NCI-H2107 treated with DMSO at 0.1 percent for 48 hours (cell line): ENCODE data around the gene EIF4G2.
A peak's percentile ranks its signal among the peaks of the same experiment; 100 is the strongest.
"Not testable (repeated sequence)": the region's sequence is repeated elsewhere in the genome, so short reads cannot be mapped to it uniquely, and the experiment has no call there.

Source experiments
- DNase-seq: peaks from one replicate; lab custom pipeline; 2025; ENCODE audit not compliant: unreplicated experiment; lab: John Stamatoyannopoulos, UW

Gene EIF4G2

DNA sequence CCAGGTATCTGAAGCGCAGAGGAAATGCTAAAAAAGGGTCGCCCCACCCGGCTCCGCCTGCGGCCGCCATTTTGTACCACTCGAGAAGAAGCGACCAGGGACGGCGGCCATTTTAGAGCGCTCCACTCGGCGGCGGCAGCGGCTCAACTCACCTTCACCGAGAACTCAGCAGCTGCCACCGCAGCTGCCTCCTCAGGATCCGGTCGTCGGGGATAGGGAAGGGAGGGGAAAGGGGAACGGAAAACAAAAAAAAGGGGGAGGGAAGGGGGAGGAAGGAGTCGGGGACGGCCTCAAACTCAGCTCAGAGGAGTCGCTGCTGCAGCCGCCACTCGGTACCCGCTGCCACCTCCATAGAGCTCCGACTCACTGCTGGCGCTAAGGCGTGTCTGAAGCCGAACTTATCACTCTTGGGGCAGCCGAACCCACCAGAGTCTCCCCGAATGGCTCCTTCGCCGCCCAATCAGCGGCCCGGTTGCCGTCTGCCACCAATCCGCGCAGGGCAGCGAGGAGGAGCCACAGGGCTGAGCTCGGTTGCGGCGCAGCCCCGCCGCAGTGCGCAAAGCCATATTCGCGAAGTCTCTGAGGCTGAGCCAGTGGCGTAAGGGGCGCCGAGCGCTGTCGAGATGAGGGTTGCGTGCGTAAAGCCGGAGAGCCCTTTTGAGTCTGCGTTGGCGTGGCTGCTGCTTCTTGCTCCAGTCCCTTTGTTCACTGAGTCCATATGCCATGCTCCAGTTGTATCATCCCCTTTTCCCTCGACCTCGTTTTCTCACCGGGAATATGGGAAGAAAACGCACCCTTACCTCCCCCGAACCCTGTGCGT, at the start of gene EIF4G2:
Gene EIF4G2 (minus strand): TSS at position 374 of the 820 bp plus-strand sequence.
- DNase-seq = peak; percentile 95

DNA sequence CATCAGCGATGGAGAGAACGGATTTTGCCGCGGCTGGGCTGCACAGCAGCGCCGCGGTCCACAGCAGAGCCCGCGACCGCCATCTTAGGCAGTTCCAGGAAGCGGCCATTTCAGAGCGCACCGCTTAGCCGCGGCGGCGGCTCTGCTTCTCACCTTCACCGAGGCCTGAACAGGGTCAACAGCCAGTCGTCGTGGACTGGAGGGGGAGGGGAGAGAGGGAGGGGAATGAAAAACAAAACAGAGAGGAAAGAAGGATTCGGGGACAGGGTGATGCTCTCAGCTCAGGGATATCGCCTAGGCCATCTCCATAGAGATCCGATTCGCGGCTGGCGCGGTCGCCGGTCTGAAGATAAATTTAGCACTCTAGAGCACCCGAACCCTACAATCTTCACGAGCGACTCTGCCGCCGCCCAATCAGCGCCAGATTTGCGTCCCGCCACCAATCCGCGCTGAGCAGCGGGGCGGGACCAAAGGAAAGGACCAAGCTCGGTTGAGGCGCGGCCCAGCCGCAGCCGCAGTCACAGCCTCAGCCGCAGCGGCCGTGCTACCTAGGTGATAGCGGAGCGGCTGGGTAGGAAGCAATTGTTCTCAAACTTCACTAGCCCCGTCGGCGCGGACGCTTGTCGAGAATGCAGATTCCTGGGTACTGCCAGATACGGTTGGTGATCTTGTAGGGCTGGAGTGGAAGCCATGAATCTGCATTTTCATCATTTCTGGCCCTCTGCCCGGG, 49.1 kb upstream of the EIF4G2 start, which contains the start of gene ZBED5:
Gene ZBED5 (minus strand): TSS at position 345 of the 730 bp plus-strand sequence. CDS start 3,108 bp downstream, outside the sequence.
- peak; percentile 93 for DNase-seq

DNA sequence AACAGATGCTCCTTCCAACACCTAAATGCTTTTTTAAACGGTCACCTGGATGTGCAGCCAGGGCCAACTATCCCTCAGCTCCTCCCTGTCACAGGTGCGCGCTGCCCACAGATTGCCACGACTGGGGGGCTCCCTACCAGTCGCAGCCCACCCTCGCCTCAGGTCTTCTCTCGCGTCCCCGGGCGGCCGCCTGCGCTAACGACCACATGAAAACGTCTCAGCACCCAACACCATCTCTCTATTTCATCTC, 48.7 kb upstream of the EIF4G2 start:
- DNase-seq = no peak

DNA sequence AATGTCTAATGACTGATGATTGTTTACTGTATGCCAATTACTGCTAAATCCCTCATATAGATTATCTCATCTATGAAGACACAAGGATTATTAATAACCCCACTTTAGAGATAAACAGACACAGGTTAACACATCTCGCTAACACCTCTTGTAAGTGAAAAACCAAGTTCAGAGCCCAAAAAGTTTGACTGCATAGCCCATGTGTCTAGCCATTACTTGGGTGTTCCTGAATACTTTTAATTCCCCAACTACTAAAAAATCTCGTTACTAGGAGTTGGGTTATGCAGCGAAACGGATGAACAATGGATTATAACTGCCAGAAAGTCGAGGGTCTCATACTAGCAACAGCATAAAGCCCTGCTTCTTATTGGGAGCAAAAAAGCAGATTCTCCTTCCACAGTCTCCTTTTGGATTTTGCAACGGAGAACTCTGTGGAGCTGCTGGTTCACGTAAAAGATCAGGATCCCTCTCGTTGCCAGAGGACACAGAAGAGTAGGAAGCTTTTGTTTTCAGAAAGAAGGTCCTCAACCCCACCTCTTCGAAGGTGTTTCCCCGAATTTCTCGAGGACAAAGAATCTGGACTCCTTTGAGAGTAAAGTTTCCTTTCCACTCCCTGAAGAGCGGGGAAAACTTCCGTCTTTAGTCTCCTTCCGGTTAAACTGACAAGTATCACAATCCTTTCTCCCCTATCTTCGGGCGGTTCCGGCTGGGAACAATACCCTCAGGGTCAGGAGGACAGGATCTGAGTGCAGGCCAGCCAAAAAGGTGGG, 48.1 kb upstream of the EIF4G2 start:
- no peak for DNase-seq

DNA sequence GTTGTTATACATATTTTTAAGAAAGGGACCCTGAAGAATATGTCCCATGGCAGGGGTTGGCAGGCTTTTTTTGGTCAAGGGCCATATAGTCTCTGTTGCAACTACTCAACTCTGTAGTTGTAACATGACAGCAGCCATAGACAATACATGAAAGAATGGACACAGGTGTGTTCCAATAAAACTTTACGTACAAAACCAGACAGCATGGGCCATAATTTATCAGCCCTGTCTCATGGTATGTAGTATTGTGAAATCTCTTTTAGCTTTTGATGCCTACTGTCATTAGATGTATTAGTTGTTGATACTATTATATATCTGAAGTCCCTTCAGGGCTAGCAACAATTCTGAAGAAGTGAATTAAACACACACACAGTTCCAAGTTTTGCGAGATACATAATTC, 46.6 kb upstream of the EIF4G2 start:
- DNase-seq = no peak

DNA sequence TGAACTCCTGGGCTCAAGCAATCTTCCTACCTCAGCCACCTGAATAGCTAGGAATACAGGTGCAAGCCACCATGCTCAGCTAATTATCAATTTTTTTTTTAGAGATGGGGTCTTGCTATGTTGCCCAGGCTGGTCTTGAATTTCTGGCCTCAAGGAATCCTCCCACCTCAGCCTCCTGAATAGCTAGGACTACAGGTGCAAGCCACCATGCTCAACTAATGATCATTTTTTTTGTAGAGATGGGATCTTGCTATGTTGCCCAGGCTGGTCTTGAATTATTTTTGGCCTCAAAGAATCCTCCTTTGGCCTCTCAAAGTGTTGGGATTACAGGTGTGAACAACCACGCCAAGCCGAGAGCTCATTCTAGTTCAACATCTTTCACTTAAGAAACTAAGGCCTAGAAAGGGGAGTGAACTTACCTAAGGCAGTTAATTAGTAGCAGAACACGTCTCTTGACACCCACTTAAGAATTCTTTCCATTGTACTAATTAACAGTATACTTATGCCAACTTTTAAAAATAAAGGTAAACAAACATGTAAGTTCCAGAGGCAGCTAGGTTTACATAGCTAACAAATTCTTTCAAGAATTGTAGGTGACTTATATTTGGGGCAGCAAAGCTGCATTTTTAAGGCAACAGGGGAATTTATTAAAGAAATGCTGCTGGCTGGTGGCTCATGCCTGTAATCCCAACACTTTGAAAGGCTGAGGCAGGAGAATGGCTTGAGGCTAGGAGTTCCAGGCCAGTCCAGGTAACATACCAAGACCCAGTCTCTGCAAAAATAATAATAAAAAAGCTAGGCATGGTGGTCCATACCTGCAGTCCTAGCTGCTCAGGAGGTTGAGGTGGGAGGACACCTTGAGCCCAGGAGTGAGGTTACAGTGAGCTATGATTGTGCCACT, 39.5 kb upstream of the EIF4G2 start:
- DNase-seq = no peak

DNA sequence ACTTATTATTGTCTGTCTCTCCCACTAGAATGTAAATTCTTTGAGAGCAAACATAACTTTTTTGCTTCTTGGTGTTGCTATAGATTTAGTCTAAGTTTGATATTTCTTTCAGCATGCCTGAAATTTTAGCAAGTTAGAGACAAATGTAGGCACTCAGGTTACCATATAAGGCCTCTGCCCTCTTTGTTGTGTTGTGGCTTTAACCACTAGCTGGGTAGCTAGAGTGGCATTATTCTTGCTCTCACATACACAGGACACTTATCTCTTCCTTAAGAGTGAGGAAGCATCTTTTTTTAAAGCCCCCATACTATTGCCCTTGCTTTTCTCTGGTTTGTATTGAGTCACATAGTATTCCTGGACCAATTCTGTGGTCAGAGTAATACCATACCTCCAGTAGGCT, 37.9 kb upstream of the EIF4G2 start:
- DNase-seq = no peak

DNA sequence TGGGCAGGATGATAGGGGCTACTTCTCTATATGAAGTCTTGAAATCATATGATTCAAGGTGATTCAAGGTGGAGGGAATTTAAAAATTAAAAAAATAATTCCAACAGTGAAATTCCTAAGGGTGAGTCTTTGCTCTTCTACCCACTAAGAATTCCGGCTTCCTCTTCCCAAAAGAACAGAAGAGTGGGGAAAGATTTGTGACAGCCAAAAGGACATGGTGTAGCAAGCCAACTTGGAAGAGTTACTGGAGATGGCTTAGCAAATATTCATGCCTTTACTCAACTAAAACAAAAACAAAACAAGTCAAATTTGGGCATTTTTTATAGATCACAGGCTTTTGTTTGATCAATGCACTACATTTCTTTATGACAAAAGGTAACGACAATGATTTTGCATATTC, 36.9 kb upstream of the EIF4G2 start:
- no peak for DNase-seq

DNA sequence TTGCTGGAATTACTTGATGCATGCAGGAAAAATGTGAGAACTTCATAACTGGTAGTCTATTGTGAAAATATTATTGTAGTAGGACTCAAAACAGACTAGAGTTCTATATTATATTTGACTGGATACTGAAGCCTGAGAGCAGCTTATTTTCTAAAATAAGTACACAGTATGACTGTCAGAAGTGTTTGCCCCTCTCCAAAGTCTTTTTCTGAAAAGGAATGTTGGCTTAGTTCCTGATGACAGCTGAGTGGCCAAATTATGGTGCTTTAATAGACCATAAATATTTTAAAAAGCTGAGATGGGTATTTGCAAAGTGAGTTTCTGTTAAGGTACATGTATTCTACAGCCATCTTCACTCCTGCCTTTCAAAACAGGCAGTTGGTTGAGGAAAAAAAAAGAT, 36.1 kb upstream of the EIF4G2 start:
- no peak for DNase-seq

DNA sequence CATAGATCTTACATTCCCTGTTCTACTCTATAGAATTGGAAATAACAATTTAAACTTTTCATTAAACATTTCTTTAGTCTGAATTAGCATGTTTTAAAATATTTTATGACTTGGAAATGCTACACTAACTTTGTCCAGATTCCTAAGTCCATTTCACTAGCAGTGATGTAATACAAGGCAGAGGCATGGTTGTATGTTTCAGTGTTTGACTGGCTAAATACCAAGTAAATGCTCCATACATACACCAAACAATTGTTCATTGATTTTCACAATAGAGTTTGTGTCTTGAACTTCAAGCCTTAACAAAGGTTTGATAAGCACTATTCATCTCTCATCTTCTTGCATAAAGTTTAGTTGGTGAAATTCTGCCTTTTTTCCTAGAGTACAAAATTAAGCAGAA, 35.6 kb upstream of the EIF4G2 start:
- DNase-seq = no peak

DNA sequence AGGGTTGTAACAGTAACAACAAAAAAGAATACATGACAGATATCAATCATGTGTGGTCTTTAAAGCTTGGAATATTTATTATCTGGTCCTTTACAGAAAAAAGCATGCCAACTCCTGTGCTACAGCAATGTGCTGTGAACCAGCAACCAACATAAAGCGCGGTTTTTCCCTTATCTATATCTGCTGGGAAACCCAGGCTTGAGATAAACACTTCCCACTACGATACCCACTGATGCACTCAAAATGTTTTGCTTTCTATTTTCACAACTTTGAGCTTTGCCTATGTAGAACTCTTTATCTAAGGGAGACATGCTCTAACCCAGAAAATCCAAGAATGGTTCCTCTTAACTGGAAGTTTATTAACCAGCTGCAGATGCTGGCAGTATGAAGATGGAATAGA, 30.2 kb upstream of the EIF4G2 start:
- no peak for DNase-seq

DNA sequence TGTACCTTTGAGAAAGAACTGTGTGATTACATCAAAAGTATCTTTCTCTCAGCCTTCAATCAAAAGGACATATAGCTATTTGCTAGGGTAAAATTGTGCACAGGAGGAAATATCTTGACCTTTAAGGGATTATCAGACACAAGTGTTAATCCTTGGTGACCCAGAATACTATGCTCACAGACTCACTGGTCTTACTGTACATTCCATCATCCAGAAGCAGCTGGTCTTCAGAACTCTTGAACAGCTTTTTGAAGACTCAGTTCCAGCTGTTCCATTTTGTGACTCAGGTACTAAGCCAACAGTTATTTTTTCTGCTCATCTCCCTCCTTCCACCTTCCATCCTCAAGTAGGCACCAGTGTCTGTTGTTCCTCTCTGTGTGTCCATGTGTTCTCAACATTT, 29.4 kb upstream of the EIF4G2 start:
- DNase-seq = no peak

DNA sequence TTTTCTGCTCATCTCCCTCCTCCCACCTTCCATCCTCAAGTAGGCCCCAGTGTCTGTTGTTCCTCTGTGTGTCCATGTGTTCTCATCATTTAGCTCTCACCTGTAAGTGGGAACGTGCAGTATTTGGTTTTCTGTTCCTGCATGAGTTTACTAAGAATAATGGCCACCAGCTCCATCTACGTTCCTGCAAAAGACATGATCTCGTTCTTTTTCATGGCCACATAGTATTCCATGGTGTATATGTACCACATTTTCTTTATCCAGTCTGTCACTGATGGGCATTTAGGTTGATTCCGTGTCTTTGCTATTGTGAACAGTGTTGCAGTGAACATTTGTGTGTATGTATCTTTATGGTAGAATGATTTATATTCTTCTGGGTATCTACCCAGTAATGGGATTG, 28.2 kb upstream of the EIF4G2 start:
- DNase-seq = not testable (repeated sequence)

DNA sequence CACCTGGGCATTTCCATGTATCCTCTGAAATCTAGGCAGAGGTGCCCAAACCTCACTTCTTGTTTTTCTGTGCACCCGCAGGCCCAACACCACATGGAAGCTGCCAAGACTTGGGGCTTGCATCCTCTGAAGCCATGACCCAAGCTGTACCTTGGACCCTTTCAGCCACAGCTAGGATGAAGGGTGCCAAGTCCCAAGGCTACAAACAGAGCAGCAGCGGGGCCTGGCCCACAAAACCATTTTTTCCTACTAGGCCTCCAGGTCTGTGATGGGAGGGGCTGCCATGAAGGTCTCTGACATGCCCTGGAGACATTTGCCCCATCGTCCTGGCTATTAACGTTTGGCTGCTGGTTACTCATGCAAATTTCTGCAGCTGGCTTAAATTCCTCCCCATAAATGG, 20.4 kb upstream of the EIF4G2 start:
- no peak for DNase-seq

DNA sequence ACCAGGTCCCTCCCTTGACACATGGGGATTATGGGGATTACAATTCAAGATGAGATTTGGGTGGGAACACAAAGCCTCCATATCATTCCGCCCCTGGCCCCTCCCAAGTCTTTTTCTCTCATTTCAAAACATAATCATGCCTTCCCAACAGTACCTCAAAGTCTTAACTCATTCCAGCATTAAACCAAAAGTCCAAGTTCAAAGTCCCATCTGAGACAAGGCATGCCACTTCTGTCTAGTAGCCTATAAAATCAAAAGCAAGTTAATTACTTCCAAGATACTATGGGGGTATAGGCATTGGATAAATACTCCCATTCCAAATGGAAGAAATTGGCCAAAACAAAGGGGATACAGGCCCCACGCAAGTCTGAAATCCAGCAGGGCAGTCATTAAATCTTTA, 19.7 kb upstream of the EIF4G2 start:
- no peak for DNase-seq

DNA sequence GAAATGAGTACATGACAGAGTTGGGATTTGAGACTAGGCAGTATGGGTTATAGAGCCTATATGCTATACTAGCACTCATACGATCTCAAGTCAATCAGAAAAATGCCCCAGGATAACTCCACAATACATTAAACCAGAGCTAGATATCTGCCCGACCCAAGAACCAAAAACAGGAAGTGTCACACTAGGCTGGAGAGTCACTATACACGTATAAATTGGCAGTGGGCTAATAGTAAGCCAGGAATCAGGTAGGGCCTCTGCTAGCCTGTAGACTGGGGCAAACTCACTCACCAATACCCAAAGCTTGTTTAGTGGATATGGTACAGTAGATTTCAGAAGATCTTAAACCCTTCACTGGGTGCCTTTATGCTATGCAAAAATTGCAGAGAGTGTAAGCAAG, 16.2 kb upstream of the EIF4G2 start:
- DNase-seq = no peak

DNA sequence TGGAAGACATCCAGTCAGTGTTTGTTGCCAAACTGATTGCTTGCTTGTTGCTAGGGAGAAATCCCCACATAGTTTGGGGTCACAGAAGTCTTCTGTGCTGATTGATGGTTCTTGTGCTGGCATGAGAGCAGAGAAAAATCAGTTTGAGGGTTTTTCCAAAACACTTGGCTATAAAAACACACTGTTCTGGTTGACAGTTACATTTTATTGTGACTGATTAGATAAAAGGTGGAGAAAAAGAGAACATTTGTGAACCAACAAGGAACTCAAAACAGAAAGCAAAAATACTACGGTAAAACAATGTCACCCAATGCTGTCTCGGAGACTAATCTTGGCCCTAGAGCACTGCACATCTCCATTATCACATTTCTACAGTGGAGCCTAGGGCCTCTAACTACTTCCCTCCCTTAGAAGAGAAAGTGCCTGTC, 14.4 kb upstream of the EIF4G2 start:
- no peak for DNase-seq

DNA sequence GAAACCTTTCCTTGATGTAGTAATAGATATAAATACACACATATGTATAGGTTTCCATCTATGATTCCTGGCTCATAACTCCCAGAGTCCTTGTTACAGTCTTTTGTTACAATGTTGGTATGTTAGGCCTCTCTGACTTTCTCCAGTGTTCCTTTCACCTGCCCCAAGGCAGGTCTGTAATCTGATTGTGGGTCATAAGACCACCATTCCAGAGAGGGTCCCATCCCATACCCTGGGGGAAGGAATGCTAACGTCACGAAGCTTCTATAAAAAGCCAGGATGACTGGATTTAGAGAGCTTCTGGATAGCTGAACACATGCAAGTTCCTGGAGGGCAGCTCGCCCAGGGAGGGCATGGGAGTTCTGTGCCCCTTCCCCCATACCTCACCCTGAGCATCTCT, 13.8 kb upstream of the EIF4G2 start:
- DNase-seq = not testable (repeated sequence)

DNA sequence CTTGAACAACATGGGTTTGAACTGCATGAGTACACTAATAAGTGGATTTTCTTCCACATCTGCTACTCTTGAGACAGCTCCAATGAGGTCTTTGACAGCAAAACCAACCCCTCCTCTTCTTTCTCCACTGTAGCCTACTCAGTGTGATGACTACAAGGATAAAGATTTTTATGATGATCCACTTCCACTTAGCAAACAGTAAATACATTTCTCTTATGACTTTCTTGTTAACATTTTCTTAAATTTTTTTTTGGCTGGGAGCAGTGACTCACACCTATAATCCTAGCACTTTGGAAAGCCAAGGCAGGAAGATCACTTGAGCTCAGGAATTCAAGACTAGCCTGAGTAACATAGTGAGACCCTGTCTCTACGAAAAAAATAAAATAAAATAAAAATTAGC, 9.9 kb upstream of the EIF4G2 start:
- no peak for DNase-seq

DNA sequence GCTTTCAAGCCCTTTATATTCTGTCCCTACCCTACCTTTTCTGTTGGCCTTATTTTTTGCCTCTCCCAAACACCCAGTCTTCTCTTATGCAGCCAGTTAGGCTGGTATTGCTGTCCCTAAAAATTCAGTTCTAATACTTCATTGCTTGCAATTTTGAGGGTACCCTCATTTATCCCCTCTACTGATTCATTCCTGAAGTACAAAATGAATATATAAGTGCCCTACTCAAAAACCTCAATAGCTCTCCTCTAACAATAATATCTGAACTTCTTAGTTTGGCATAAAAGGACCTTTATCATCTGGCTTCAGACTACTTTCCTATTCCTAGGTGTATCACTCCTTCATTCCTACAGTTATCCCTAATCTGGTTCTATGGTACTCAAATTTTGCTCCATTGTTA, 5.2 kb upstream of the EIF4G2 start:
- no peak for DNase-seq
